Neural crest cell (in vitro differentiated cells): Measurements from ENCODE around the gene EEF1AKMT4. TPM values are rescaled to one million over a fixed set of nuclear protein-coding genes. Genes with fewer than 3 reads are reported as not detected.

ENCODE experiments used
- DNase-seq: peaks from one replicate; pipeline ENCODE4 v3.0.0; 2021; ENCODE audit warnings: low read depth, mixed read lengths, low spot score
- H3K27ac Mint-ChIP-seq: one replicate; pipeline ENCODE4 v1.8.0; 2021; ENCODE audit warnings: mild to moderate bottlenecking, mixed read lengths; ENCODE audit not compliant: unreplicated experiment
- H3K27me3 Mint-ChIP-seq: 2 replicates; pipeline ENCODE4 v1.8.0; 2021; ENCODE audit warnings: low read depth, mild to moderate bottlenecking, mixed read lengths
- H3K36me3 Mint-ChIP-seq: 2 replicates; pipeline ENCODE4 v1.8.0; 2021; ENCODE audit warnings: low read depth, mild to moderate bottlenecking, mixed read lengths
- H3K4me1 Mint-ChIP-seq: 2 replicates; pipeline ENCODE4 v1.8.0; 2021; ENCODE audit warnings: mixed read lengths
- H3K4me3 Mint-ChIP-seq: one replicate; pipeline ENCODE4 v1.8.0; 2021; ENCODE audit warnings: mild to moderate bottlenecking, mixed read lengths
- H3K9me3 Mint-ChIP-seq: 2 replicates; pipeline ENCODE4 v1.8.0; 2021; ENCODE audit warnings: mixed read lengths
- total RNA-seq: library from RNA; stranded (reverse); gene quantifications from 2 replicates; pipeline ENCODE4 v1.2.1, GENCODE V29; 2021
- TF ChIP-seq, protein P1 (sequence below): fragments of 200-600 bp; sonication (generic); conservative IDR thresholded peaks from 2 replicates; pipeline ENCODE4 v1.5.0; 2021; ENCODE audit warnings: antibody characterized with exemption, mild to moderate bottlenecking

EEF1AKMT4 gene
- total RNA-seq, 1 donor from 2014 or later, result 3.4 TPM

DNA sequence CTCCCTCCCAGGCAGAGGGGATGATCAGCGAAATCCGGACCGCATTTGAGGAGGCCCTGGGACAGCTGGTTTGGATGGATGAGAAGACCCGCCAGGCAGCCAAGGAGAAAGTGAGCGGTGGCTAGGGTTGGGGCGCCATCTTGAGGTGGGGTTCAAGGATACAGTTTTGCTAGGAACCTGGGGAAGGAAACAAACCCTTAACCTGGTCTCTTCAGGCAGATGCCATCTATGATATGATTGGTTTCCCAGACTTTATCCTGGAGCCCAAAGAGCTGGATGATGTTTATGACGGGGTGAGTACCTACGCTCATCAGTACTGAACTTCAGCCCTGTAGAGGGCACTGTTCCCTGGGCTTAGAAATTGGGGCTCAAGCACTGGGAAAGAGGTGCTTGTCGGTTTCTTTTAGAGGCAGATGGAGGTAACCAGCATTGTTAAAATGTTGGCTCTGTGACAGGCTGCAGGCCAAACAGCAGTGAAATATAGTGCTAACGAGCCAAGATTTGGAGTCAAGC is 40.0 kb downstream of the EEF1AKMT4 start:
- no peak overlapping the region for H3K4me3 Mint-ChIP-seq
- H3K27ac Mint-ChIP-seq, result no peak overlapping the region
- H3K36me3 Mint-ChIP-seq, result no peaks in the 10 kb centered on the region
- H3K9me3 Mint-ChIP-seq, result no peaks in the 10 kb centered on the region
- DNase-seq, result peak; percentile 56
- H3K27me3 Mint-ChIP-seq, result peaks cover 40% of the 10 kb centered on the region
- H3K4me1 Mint-ChIP-seq, result peaks cover 6% of the 10 kb centered on the region
- TF ChIP-seq, protein P1, sequence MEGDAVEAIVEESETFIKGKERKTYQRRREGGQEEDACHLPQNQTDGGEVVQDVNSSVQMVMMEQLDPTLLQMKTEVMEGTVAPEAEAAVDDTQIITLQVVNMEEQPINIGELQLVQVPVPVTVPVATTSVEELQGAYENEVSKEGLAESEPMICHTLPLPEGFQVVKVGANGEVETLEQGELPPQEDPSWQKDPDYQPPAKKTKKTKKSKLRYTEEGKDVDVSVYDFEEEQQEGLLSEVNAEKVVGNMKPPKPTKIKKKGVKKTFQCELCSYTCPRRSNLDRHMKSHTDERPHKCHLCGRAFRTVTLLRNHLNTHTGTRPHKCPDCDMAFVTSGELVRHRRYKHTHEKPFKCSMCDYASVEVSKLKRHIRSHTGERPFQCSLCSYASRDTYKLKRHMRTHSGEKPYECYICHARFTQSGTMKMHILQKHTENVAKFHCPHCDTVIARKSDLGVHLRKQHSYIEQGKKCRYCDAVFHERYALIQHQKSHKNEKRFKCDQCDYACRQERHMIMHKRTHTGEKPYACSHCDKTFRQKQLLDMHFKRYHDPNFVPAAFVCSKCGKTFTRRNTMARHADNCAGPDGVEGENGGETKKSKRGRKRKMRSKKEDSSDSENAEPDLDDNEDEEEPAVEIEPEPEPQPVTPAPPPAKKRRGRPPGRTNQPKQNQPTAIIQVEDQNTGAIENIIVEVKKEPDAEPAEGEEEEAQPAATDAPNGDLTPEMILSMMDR, result peak; percentile 66

DNA sequence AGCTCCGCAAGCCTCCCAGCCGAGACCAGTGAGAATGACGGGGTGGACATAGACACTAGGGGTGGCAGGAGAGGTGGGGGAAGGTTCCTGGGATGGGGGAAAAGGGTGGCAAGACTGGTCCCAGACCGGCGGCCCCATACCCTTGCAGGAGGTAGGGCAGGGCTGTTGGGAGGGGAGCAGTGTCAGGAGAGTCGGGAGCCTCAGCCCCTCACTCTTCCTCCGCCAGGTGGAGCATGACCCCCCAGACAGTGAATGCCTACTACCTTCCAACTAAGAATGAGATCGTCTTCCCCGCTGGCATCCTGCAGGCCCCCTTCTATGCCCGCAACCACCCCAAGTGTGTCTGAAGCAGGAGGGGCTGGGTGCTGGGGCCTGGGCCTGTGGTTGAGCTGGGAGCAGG is 40.9 kb downstream of the EEF1AKMT4 start:
- no peak overlapping the region for H3K4me3 Mint-ChIP-seq
- no peaks in the 10 kb centered on the region for H3K36me3 Mint-ChIP-seq

GRCh38 chr3:184291044-184291737 is 41.7 kb downstream of the EEF1AKMT4 start:
- H3K27me3 Mint-ChIP-seq, result peaks cover 28% of the 10 kb centered on the region
- H3K36me3 Mint-ChIP-seq, result no peaks in the 10 kb centered on the region
- no peaks in the 10 kb centered on the region for H3K4me1 Mint-ChIP-seq
- H3K9me3 Mint-ChIP-seq, result no peaks in the 10 kb centered on the region
- H3K4me3 Mint-ChIP-seq, result no peak overlapping the region
- TF ChIP-seq, protein P1, result no peak
- no peak overlapping the region for H3K27ac Mint-ChIP-seq
- no peak for DNase-seq

More for the DNA sequence above, 40.9 kb downstream of the EEF1AKMT4 start:
- Mint-ChIP-seq H3K9me3 (no peaks in the 10 kb centered on the region), H3K27ac (no peak overlapping the region), H3K27me3 (peaks cover 36% of the 10 kb centered on the region), H3K4me1 (no peaks in the 10 kb centered on the region)
- DNase-seq, result no peak
- TF ChIP-seq, protein P1, result no peak

DNA sequence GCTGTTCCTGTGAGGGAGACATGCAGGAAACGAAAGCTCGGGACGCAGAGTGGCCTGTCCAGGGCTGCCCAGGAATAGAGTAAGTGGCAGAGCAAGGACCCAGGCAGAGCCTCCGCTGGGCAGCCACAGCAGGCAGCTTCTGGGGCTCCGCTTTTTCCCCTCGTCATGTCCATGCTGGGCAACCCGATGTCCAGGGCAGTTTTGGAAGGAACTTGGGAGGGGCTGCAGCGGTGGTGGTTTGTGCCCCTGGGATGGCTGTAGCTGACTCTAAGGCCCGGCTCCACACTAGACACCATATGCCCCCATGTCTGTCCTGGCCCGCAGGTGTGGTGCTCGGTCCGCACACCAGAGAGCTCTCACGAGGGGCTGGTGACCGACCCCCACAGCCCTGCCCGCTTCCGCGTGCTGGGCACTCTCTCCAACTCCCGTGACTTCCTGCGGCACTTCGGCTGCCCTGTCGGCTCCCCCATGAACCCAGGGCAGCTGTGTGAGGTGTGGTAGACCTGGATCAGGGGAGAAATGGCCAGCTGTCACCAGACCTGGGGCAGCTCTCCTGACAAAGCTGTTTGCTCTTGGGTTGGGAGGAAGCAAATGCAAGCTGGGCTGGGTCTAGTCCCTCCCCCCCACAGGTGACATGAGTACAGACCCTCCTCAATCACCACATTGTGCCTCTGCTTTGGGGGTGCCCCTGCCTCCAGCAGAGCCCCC is 42.4 kb downstream of the EEF1AKMT4 start:
- peaks cover 22% of the 10 kb centered on the region for H3K27me3 Mint-ChIP-seq
- TF ChIP-seq, protein P1, result no peak
- no peak overlapping the region for H3K27ac Mint-ChIP-seq
- H3K9me3 Mint-ChIP-seq, result no peaks in the 10 kb centered on the region
- no peaks in the 10 kb centered on the region for H3K4me1 Mint-ChIP-seq
- no peaks in the 10 kb centered on the region for H3K36me3 Mint-ChIP-seq
- DNase-seq, result no peak
- H3K4me3 Mint-ChIP-seq, result no peak overlapping the region

DNA sequence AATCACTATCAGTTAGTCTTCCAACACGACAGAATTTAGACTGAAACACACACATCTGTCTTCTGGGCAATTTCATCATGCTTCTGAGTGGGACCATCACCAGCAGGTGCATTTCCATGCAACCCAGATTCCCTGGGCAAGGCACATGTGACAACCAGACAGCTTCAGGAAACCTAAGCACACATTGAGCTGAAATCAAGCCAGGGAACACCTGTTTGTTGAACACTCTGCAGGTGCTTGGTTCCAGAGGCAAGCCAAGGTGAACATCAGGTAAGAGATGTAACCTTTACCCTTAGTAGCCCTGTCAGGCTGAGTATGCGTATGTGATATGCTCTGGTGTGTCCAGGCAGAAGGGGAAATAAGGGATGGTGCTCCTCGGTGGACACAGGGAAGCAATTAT is 46.3 kb downstream of the EEF1AKMT4 start:
- H3K27ac Mint-ChIP-seq, result no peak overlapping the region
- DNase-seq, result no peak
- H3K36me3 Mint-ChIP-seq, result no peaks in the 10 kb centered on the region
- TF ChIP-seq, protein P1, result no peak
- peaks cover 17% of the 10 kb centered on the region for H3K4me1 Mint-ChIP-seq
- no peaks in the 10 kb centered on the region for H3K27me3 Mint-ChIP-seq
- peak overlapping the region; percentile 84 for H3K4me3 Mint-ChIP-seq
- no peaks in the 10 kb centered on the region for H3K9me3 Mint-ChIP-seq
